ENCODE measurements around the gene STK25.
"Not testable (repeated sequence)": the region's sequence is repeated elsewhere in the genome, so short reads cannot be mapped to it uniquely, and the experiment has no call there.

The STK25 gene

GRCh38 chr2:241534701-241535375 lies 26.5 kb upstream of the STK25 start:
- H3K27ac ChIP-seq (ENCODE audit: low read depth, low read length), result no peak overlapping the region
- no peak overlapping the region for H3K9ac ChIP-seq (ENCODE audit: low read length)
- H3K36me3 ChIP-seq (ENCODE audit: control insufficient read depth, insufficient read depth, low read length), result no peaks in the 10 kb centered on the region
- H3K4me3 ChIP-seq (ENCODE audit: low read length), result no peak overlapping the region
- peaks cover 4% of the 10 kb centered on the region for H3K27me3 ChIP-seq (ENCODE audit: control insufficient read depth, insufficient read depth, low read length)
- H3K4me1 ChIP-seq (ENCODE audit: control insufficient read depth, insufficient read depth, low read length), result no peaks in the 10 kb centered on the region

GRCh38 chr2:241534293-241534692 lies 25.9 kb upstream of the STK25 start:
- H3K36me3 ChIP-seq (ENCODE audit: control insufficient read depth, insufficient read depth, low read length), result no peaks in the 10 kb centered on the region
- H3K27ac ChIP-seq (ENCODE audit: low read depth, low read length), result no peak overlapping the region
- H3K9ac ChIP-seq (ENCODE audit: low read length), result no peak overlapping the region
- H3K4me1 ChIP-seq (ENCODE audit: control insufficient read depth, insufficient read depth, low read length), result no peaks in the 10 kb centered on the region
- no peaks in the 10 kb centered on the region for H3K27me3 ChIP-seq (ENCODE audit: control insufficient read depth, insufficient read depth, low read length)
- H3K4me3 ChIP-seq (ENCODE audit: low read length), result no peak overlapping the region

DNA sequence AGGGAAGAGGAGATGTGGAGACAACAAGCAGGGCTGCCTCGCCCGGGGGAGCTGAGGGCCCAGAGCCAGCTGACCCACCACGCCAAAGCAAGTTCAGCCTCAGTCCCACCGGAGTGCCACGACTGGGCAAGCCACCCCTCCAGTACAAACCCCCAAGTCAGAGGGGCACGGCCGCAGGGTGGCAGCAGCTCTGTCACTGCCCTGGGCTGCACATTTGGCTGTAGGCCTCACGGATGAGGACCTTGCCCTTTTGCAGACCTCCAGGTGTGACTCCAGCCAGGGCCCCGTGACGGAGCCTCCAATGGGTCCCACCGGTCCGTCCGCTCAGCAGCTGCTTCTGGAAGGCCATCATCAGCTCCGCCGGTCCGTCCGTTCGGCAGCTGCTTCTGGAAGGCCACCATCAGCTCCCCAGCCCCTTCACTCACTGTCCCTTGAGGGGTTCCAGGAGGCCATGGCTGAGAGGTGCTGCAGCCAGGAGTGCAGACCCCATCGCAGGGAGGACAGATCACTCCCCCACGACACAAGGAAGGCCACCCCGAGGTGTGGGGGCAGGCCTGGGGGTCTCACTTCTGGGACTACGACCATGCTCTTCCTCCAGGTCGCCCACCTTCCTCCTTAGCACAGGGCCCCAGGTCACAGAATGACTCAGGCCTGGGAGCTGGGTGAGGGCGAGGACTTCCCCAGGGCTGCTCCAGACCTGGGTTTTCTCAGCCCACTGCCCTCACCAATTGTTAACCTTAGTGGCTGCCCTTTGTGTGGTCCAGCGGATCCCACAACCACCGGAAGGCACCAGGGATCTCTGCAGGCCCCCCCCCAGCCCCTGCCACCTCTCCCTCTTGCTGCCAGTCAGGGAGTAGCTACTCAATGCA lies 24.6 kb upstream of the STK25 start:
- H3K4me3 ChIP-seq (ENCODE audit: low read length), result no peak overlapping the region
- H3K9ac ChIP-seq (ENCODE audit: low read length), result no peak overlapping the region
- H3K27ac ChIP-seq (ENCODE audit: low read depth, low read length), result no peak overlapping the region
- H3K27me3 ChIP-seq (ENCODE audit: control insufficient read depth, insufficient read depth, low read length), result no peaks in the 10 kb centered on the region
- H3K4me1 ChIP-seq (ENCODE audit: control insufficient read depth, insufficient read depth, low read length), result no peaks in the 10 kb centered on the region
- H3K36me3 ChIP-seq (ENCODE audit: control insufficient read depth, insufficient read depth, low read length), result no peaks in the 10 kb centered on the region

- no peaks in the 10 kb centered on the region for H3K4me1 ChIP-seq (ENCODE audit: control insufficient read depth, insufficient read depth, low read length)
- H3K27ac ChIP-seq (ENCODE audit: low read depth, low read length), result no peak overlapping the region
- H3K9ac ChIP-seq (ENCODE audit: low read length), result no peak overlapping the region
- no peaks in the 10 kb centered on the region for H3K27me3 ChIP-seq (ENCODE audit: control insufficient read depth, insufficient read depth, low read length)
- no peak overlapping the region for H3K4me3 ChIP-seq (ENCODE audit: low read length)
- H3K36me3 ChIP-seq (ENCODE audit: control insufficient read depth, insufficient read depth, low read length), result no peaks in the 10 kb centered on the region
Observed at GRCh38 chr2:241532168-241532567, 23.8 kb upstream of the STK25 start.

- no peak overlapping the region for H3K9ac ChIP-seq (ENCODE audit: low read length)
- H3K27ac ChIP-seq (ENCODE audit: low read depth, low read length), result no peak overlapping the region
- no peaks in the 10 kb centered on the region for H3K27me3 ChIP-seq (ENCODE audit: control insufficient read depth, insufficient read depth, low read length)
- no peaks in the 10 kb centered on the region for H3K4me1 ChIP-seq (ENCODE audit: control insufficient read depth, insufficient read depth, low read length)
- H3K36me3 ChIP-seq (ENCODE audit: control insufficient read depth, insufficient read depth, low read length), result no peaks in the 10 kb centered on the region
- H3K4me3 ChIP-seq (ENCODE audit: low read length), result no peak overlapping the region
Observed at GRCh38 chr2:241531161-241531722, 22.9 kb upstream of the STK25 start.

DNA sequence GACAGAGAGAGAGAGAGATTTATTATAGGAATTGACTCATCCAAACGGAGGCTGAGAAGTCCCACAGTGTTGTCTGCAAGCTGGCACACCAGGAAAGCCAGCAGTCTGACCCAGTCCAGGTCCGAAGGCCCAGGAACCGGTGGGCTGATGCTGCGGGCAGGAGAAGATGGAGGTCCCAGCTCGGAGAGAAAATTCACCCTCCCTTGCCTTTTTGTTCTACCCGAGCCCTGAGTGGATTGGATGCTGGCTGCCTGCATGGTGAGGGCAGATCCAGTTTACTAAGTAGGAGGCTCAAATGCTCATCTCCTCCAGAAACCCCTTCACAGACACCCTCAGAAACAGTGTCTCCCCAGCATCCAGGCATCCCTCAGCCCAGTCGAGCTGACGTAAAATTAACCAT lies 22.2 kb upstream of the STK25 start:
- Histone ChIP-seq H3K27ac (ENCODE audit: low read depth, low read length) (no peak overlapping the region), H3K27me3 (ENCODE audit: control insufficient read depth, insufficient read depth, low read length) (no peaks in the 10 kb centered on the region), H3K4me1 (ENCODE audit: control insufficient read depth, insufficient read depth, low read length) (no peaks in the 10 kb centered on the region), H3K4me3 (ENCODE audit: low read length) (no peak overlapping the region), H3K9ac (ENCODE audit: low read length) (no peak overlapping the region), H3K36me3 (ENCODE audit: control insufficient read depth, insufficient read depth, low read length) (no peaks in the 10 kb centered on the region)

DNA sequence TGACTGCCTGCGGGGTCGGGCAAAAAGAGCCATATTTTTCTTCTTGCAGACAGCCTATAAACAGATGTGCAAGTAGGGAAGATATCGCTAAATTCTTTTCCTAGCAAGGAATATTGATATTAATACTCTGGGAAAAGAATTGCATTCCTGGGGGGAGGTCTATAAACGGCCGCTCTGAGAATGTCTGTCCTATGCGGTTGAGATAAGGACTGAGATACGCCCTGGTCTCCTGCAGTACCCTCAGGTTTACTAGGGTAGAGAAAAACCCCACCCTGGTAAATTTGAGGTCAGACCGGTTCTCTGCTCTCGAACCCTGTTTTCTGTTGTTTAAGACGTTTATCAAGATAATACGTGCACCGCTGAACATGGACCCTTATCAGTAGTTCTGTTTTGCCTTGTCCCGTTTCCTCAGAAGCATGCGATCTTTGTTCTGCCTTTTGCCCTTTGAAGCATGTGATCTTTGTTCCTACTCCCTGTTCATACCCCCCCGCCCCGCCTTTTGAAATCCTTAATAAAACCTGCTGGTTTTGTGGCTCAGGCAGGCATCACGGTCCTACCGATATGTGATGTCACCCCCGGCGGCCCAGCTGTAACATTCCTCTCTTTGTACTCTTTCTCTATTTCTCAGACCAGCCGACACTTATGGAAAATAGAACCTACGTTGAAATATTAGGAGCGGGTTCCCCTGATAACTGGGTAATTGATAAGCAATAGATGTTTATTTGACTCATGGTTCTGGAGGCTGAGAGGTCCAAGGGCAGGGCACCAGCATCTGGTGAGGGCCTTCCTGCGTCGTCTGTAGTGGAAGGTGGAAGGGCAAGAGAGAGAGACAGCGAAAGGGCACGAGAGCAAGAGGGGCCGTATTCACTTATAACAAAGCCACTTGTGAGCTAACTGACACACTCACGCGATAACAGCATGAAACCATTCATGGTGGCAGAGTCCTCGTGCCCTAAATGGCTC lies 17.7 kb upstream of the STK25 start:
- H3K4me3 ChIP-seq (ENCODE audit: low read length); H3K36me3 ChIP-seq (ENCODE audit: control insufficient read depth, insufficient read depth, low read length); H3K9ac ChIP-seq (ENCODE audit: low read length); H3K27ac ChIP-seq (ENCODE audit: low read depth, low read length); H3K4me1 ChIP-seq (ENCODE audit: control insufficient read depth, insufficient read depth, low read length); H3K27me3 ChIP-seq (ENCODE audit: control insufficient read depth, insufficient read depth, low read length): not testable (repeated sequence)

DNA sequence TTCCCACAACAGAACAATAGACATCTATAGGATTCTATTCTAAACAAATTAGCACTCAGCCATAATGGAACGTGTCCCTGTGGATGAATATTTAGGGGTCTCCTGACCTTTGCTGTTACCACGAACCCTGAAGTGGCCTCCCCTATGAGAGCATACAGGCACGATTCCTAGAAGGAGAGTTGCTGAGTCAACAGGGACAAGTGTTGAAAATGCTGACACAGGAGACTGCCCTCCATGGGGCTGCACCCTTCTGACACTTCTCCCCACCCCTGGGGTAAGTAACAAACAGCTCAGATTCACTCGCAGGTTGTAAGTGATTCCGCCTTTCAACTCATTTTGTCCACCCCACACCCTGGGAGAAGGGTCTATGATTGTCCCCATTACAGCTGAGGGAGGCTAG lies 14.1 kb upstream of the STK25 start:
- H3K27ac ChIP-seq (ENCODE audit: low read depth, low read length), result no peak overlapping the region
- H3K9ac ChIP-seq (ENCODE audit: low read length), result no peak overlapping the region
- no peak overlapping the region for H3K4me3 ChIP-seq (ENCODE audit: low read length)
- H3K36me3 ChIP-seq (ENCODE audit: control insufficient read depth, insufficient read depth, low read length), result no peaks in the 10 kb centered on the region
- H3K4me1 ChIP-seq (ENCODE audit: control insufficient read depth, insufficient read depth, low read length), result no peaks in the 10 kb centered on the region
- no peaks in the 10 kb centered on the region for H3K27me3 ChIP-seq (ENCODE audit: control insufficient read depth, insufficient read depth, low read length)

DNA sequence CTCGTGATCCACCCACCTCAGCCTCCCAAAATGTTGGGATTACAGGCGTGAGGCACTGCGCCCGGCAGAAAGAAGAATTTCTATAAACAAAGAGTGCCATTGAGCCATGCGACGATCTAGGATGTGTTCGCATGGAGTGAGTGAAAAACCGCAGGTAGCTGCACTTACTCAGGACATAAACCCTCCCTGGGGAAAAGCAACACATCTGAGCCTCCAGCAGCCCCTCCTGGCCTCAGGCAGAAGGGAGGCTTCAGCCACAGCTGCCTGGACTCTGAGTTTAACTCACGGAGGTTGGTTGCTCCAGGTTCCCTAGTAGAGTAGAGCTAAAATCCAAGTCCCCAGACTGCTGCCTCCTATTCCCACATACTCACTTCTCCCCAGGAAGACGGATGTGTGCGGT lies 11.3 kb upstream of the STK25 start:
- Histone ChIP-seq H3K9ac (ENCODE audit: low read length) (no peak overlapping the region), H3K27ac (ENCODE audit: low read depth, low read length) (no peak overlapping the region)

GRCh38 chr2:241517297-241517696 lies 8.9 kb upstream of the STK25 start:
- H3K4me1 ChIP-seq (ENCODE audit: control insufficient read depth, insufficient read depth, low read length), result no peaks in the 10 kb centered on the region
- no peak overlapping the region for H3K27ac ChIP-seq (ENCODE audit: low read depth, low read length)
- no peaks in the 10 kb centered on the region for H3K36me3 ChIP-seq (ENCODE audit: control insufficient read depth, insufficient read depth, low read length)
- H3K9ac ChIP-seq (ENCODE audit: low read length), result no peak overlapping the region
- H3K27me3 ChIP-seq (ENCODE audit: control insufficient read depth, insufficient read depth, low read length), result no peaks in the 10 kb centered on the region
- no peak overlapping the region for H3K4me3 ChIP-seq (ENCODE audit: low read length)

More for the DNA sequence above, 11.3 kb upstream of the STK25 start:
- Histone ChIP-seq H3K36me3 (ENCODE audit: control insufficient read depth, insufficient read depth, low read length) (no peaks in the 10 kb centered on the region), H3K27me3 (ENCODE audit: control insufficient read depth, insufficient read depth, low read length) (no peaks in the 10 kb centered on the region), H3K4me1 (ENCODE audit: control insufficient read depth, insufficient read depth, low read length) (no peaks in the 10 kb centered on the region), H3K4me3 (ENCODE audit: low read length) (no peak overlapping the region)

DNA sequence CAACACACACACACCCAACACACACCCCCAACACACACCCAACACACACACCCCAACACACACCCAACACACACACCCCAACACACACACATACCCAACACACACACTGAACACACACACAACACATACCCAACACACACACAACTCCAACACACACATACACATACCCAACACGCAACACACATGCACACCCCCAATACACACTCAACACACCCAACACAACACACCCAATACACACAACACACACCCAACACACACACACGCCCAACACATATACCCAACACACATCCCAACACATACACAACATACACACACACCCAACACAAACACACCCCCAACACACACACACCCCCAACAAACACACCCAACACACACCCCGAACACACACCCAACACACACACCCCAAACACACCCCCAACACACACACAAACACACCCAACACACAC lies 8.2 kb upstream of the STK25 start:
- H3K4me1 ChIP-seq (ENCODE audit: control insufficient read depth, insufficient read depth, low read length), result no peaks in the 10 kb centered on the region
- H3K4me3 ChIP-seq (ENCODE audit: low read length), result no peak overlapping the region
- H3K27me3 ChIP-seq (ENCODE audit: control insufficient read depth, insufficient read depth, low read length), result no peaks in the 10 kb centered on the region
- no peak overlapping the region for H3K9ac ChIP-seq (ENCODE audit: low read length)
- no peaks in the 10 kb centered on the region for H3K36me3 ChIP-seq (ENCODE audit: control insufficient read depth, insufficient read depth, low read length)
- no peak overlapping the region for H3K27ac ChIP-seq (ENCODE audit: low read depth, low read length)

Measured in rectal smooth muscle tissue (tissue), 1 donor.